Testis (tissue), 3 donors: Measurements from ENCODE around the gene SNAI3. TPM values are rescaled to one million over a fixed set of nuclear protein-coding genes. Genes with fewer than 3 reads are reported as not detected.

ENCODE experiments used
- DNase-seq: peaks from one replicate; pipeline ENCODE4 v3.0.0-alpha.2; 2019
- H3K27ac ChIP-seq, 2 donors: fragments of 200-600 bp; sonication (generic); one replicate each; pipeline ENCODE4 v1.5.1; 2019
- H3K27me3 ChIP-seq: fragments of 200-600 bp; sonication (generic); one replicate; pipeline ENCODE4 v1.5.1; 2019
- H3K36me3 ChIP-seq: fragments of 200-600 bp; sonication (generic); one replicate; pipeline ENCODE4 v1.5.1; 2017; ENCODE audit warnings: low read depth; ENCODE audit errors: missing control alignments
- H3K4me1 ChIP-seq: fragments of 200-600 bp; sonication (generic); one replicate; pipeline ENCODE4 v1.5.1; 2019
- H3K4me3 ChIP-seq, 2 donors: fragments of 200-600 bp; sonication (generic); one replicate each; pipeline ENCODE4 v1.5.1; 2017 to 2019
- H3K9me3 ChIP-seq: fragments of 200-600 bp; sonication (generic); one replicate; pipeline ENCODE4 v1.5.1; 2017
- CTCF ChIP-seq, 3 experiments: fragments of 450-650 bp in 2 of 3; fragments of 200-600 bp in 1 of 3; sonication (generic) in 1 of 3; IDR thresholded peaks; one replicate each; pipeline ENCODE4 v1.5.1; 2016 to 2019; ENCODE audit warnings: antibody characterized with exemption in 3 of 3, mild to moderate bottlenecking in 2 of 3, moderate library complexity in 1 of 3
- POLR2A ChIP-seq: fragments of 450-650 bp; IDR thresholded peaks from one replicate; pipeline ENCODE4 v1.6.1; 2017; ENCODE audit warnings: antibody characterized with exemption, mild to moderate bottlenecking, moderate library complexity
- WGBS, 2 donors: methylation state at CpG; one replicate each; pipeline ENCODE4 v1.1.5; 2018; 5-methylcytosine and 5-hydroxymethylcytosine counted together
- intact Hi-C: fragments of 100-400 bp; cut with DNase I; formaldehyde crosslinking; loops from one replicate; pipeline ENCODE4 v1.15.1; 2023; ENCODE audit warnings: low total_unique reads
- polyA plus RNA-seq: library from polyadenylated mRNA; stranded (reverse); fragments of 350-450 nt; fragmentation: Illumina TruSeq; extraction: RNeasy Lipid Tissue Mini Kit (QIAGEN cat#74804); gene quantifications from one replicate; pipeline ENCODE4 v1.2.3, GENCODE V29; 2014; ENCODE audit warnings: low read depth, low replicate concordance; ENCODE audit not compliant: insufficient read depth
- total RNA-seq, 2 donors: library from RNA; depleted of rRNA; stranded (reverse); fragments of >200 nt; gene quantifications; one replicate each; pipeline ENCODE4 v1.2.3, GENCODE V29; 2016

SNAI3 gene
- total and polyA plus RNA-seq, 3 donors from 2014 or later: 1.3 to 3.0 (median 2.5) TPM

- Histone ChIP-seq H3K4me3 (no peak overlapping the region), H3K4me1 (peaks cover 28% of the 10 kb centered on the region)
- intact Hi-C loops: no loop called here
Measured at GRCh38 chr16:88702371-88703210, 16.3 kb upstream of the SNAI3 start.

GRCh38 chr16:88701581-88702370 lies 15.5 kb upstream of the SNAI3 start:
- no peaks in the 10 kb centered on the region for H3K36me3 ChIP-seq
- H3K27me3 ChIP-seq: no peaks in the 10 kb centered on the region
- H3K4me1 ChIP-seq: peaks cover 21% of the 10 kb centered on the region
- TF ChIP-seq CTCF (IDR thresholded peaks at IDR 0.05) (no peak), POLR2A (no peak)
- no peak for DNase-seq
- intact Hi-C loops: no loop called here
- WGBS, 2 donors: 84 to 87% methylated on average over 16 to 30 of the region's 30 CpGs
- H3K4me3 ChIP-seq: no peak overlapping the region
- no peaks in the 10 kb centered on the region for H3K9me3 ChIP-seq
- H3K27ac ChIP-seq: no peak overlapping the region

More at GRCh38 chr16:88702371-88703210, 16.3 kb upstream of the SNAI3 start:
- H3K27ac ChIP-seq: no peak overlapping the region
- 86 to 89% methylated on average over 31 of the region's 31 CpGs for WGBS, 2 donors
- no peaks in the 10 kb centered on the region for H3K9me3 ChIP-seq
- no peaks in the 10 kb centered on the region for H3K27me3 ChIP-seq
- TF ChIP-seq POLR2A (no peak), CTCF (IDR thresholded peaks at IDR 0.05) (no peak)
- no peaks in the 10 kb centered on the region for H3K36me3 ChIP-seq
- DNase-seq: no peak

GRCh38 chr16:88700636-88701482 lies 14.6 kb upstream of the SNAI3 start:
- H3K36me3 ChIP-seq: no peaks in the 10 kb centered on the region
- H3K4me3 ChIP-seq: no peak overlapping the region
- intact Hi-C loops: no loop called here
- WGBS, 2 donors: 53 to 65% methylated on average over 23 to 42 of the region's 42 CpGs
- H3K9me3 ChIP-seq: no peaks in the 10 kb centered on the region
- TF ChIP-seq CTCF (IDR thresholded peaks at IDR 0.05): no peak
- TF ChIP-seq POLR2A: no peak
- DNase-seq: peak; percentile 80
- H3K27ac ChIP-seq: no peak overlapping the region
- no peaks in the 10 kb centered on the region for H3K27me3 ChIP-seq
- peaks cover 20% of the 10 kb centered on the region for H3K4me1 ChIP-seq

GRCh38 chr16:88700322-88700635 lies 14.0 kb upstream of the SNAI3 start:
- Histone ChIP-seq H3K4me3 (no peak overlapping the region), H3K36me3 (no peaks in the 10 kb centered on the region), H3K9me3 (no peaks in the 10 kb centered on the region), H3K27me3 (no peaks in the 10 kb centered on the region), H3K27ac (no peak overlapping the region), H3K4me1 (peaks cover 16% of the 10 kb centered on the region)
- no peak for DNase-seq
- no peak for TF ChIP-seq CTCF (IDR thresholded peaks at IDR 0.05)
- no peak for TF ChIP-seq POLR2A
- WGBS, 2 donors: 79 to 92% methylated on average over 11 to 14 of the region's 14 CpGs
- intact Hi-C loops: no loop called here
